ENCODE data around the gene POLG2. TPM values are rescaled to one million over a fixed set of nuclear protein-coding genes. Genes with fewer than 3 reads are reported as not detected.
"Not testable (repeated sequence)": the region's sequence is repeated elsewhere in the genome, so short reads cannot be mapped to it uniquely, and the experiment has no call there.

The POLG2 gene
- polyA plus RNA-seq, 1 donor = 59.0 TPM

GRCh38 chr17:64506576-64507412 lies 9.9 kb upstream of the POLG2 start, which contains the start of gene CEP95:
CEP95 (plus strand) TSS chr17:64506977; CDS start chr17:64507098, 121 bp downstream.
- peak; percentile 95 for DNase-seq

- DNase-seq = peak; percentile 95
These were observed 9.3 kb upstream of the POLG2 start, which contains the start of gene DDX5 for GRCh38 chr17:64506201-64506575. DDX5 (minus strand) TSS chr17:64506289; CDS start chr17:64506119, 170 bp downstream.

- DNase-seq = peak; percentile 92
These were observed 8.7 kb upstream of the POLG2 start for GRCh38 chr17:64505340-64506200.

GRCh38 chr17:64504769-64505339 lies 8.0 kb upstream of the POLG2 start:
- no peak for DNase-seq

- DNase-seq = no peak
These were observed 7.2 kb upstream of the POLG2 start for GRCh38 chr17:64503821-64504768.

- DNase-seq = no peak
These were observed 6.5 kb upstream of the POLG2 start for GRCh38 chr17:64503341-64503740.

GRCh38 chr17:64502809-64503208 lies 6.0 kb upstream of the POLG2 start:
- no peak for DNase-seq

GRCh38 chr17:64502021-64502420 lies 5.2 kb upstream of the POLG2 start:
- DNase-seq = no peak

- no peak for DNase-seq
These were observed 4.3 kb upstream of the POLG2 start for GRCh38 chr17:64500862-64501765.

GRCh38 chr17:64500487-64500859 lies 3.6 kb upstream of the POLG2 start:
- no peak for DNase-seq

- DNase-seq = no peak
These were observed 3.1 kb upstream of the POLG2 start for GRCh38 chr17:64499805-64500486.

GRCh38 chr17:64498308-64499203 lies 1.7 kb upstream of the POLG2 start:
- no peak for DNase-seq

GRCh38 chr17:64497565-64498035 lies 746 bp upstream of the POLG2 start:
- no peak for DNase-seq

GRCh38 chr17:64496348-64496785 lies 487 bp downstream of the POLG2 start:
- DNase-seq = no peak

- not testable (repeated sequence) for DNase-seq
These were observed 1.6 kb downstream of the POLG2 start for GRCh38 chr17:64495300-64495699.

- DNase-seq = no peak
These were observed 2.7 kb downstream of the POLG2 start for GRCh38 chr17:64494121-64494520.

- DNase-seq = no peak
These were observed 4.3 kb downstream of the POLG2 start for GRCh38 chr17:64492481-64493109.

GRCh38 chr17:64491994-64492393 lies 4.9 kb downstream of the POLG2 start:
- no peak for DNase-seq
